Measurements from ENCODE around the gene GCNT4. TPM values are rescaled to one million over a fixed set of nuclear protein-coding genes. Genes with fewer than 3 reads are reported as not detected.

Gene GCNT4, protein sequence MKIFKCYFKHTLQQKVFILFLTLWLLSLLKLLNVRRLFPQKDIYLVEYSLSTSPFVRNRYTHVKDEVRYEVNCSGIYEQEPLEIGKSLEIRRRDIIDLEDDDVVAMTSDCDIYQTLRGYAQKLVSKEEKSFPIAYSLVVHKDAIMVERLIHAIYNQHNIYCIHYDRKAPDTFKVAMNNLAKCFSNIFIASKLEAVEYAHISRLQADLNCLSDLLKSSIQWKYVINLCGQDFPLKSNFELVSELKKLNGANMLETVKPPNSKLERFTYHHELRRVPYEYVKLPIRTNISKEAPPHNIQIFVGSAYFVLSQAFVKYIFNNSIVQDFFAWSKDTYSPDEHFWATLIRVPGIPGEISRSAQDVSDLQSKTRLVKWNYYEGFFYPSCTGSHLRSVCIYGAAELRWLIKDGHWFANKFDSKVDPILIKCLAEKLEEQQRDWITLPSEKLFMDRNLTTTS
- total RNA-seq: 3.4 and 6.9 TPM in 2 replicates

DNA sequence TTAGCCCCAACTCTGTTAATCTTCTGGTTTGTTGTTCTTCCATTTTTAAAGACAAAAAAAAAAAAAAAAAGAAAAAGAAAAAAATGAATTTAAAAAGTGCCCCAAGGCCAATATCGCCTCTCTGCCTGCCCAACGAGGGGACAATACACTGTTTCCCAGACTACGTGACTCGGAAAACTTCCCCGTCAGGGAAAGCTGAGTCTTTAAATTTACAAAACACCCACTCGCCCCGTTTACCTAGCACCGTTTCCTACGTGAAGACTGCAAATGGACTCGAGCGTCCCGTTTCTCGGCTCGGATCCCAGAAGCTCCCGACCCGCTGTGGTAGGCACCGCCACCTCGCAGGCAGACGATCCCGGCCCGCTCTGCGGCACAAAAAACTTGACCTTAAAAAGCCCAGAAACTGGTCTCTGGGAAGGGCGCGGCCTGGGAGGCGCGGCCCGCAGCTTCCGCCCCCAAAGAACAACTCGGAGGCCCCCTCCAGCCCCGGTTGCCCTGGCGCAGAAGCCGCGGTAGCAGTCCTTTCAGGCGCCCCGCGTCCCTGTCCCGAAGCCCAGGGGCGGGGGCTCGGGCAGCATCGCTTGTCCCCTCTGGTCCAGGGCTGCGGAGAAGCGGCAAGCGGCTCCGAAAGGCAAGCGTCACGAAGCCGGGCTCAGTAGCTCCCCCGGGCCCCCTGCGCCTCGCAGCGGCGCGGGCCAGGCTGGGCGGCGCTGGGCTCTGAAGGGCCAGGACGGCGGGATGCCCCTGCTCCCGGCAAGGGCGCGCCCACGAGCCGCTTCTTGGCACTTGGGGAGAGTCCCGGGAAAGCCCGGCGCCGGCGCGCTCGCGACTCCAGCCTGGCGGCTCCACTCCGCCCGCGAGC is at the start of gene GCNT4:
Gene GCNT4, minus strand, starts transcription at position 367 of the 862 bp plus-strand sequence. CDS start 22,521 bp downstream, outside the sequence.

Other genes with a start within 250 kb of the GCNT4 start
- gene FAM169A, start 186.2 kb downstream of the GCNT4 start, total RNA-seq: not detected in 2 replicates
- 0.54 TPM in 1 of 2 replicates, not detected in the other for gene ANKRD31, start 184.3 kb upstream of the GCNT4 start, total RNA-seq

Data from cardiac atrium fibroblast (primary cell).